Natural killer cell (primary cell): ENCODE results near the gene TMEM120B. TPM values are rescaled to one million over a fixed set of nuclear protein-coding genes. Genes with fewer than 3 reads are reported as not detected.

Experiments used
- ATAC-seq, 3 donors: fragments of 150-1000 bp in 2 of 3; fragments of 200-7000 bp in 1 of 3; cut with Tn5 transposase; 1 replicate in 1 of 3; 2 replicates in 2 of 3; pipeline ENCODE4 v1.10.0; 2021; ENCODE audit warnings: mild to moderate bottlenecking in 2 of 3, moderate library complexity in 2 of 3
- DNase-seq, 2 donors: peaks; one replicate each; pipeline versions ENCODE4 v3.0.0 to v3.0.0-alpha.2; 2013 to 2021; ENCODE audit warnings: mixed read lengths in 1 of 2
- H3K27ac ChIP-seq: one replicate; pipeline ENCODE4 v1.5.1; 2013; ENCODE audit warnings: mild to moderate bottlenecking, low read length
- H3K27me3 ChIP-seq: one replicate; pipeline ENCODE4 v1.6.1; 2013; ENCODE audit warnings: low read length; ENCODE audit not compliant: control insufficient read depth, insufficient read depth
- H3K36me3 ChIP-seq: one replicate; pipeline ENCODE4 v1.6.1; 2013; ENCODE audit warnings: low read length; ENCODE audit not compliant: control insufficient read depth, insufficient read depth
- H3K4me1 ChIP-seq: one replicate; pipeline ENCODE4 v1.6.1; 2013; ENCODE audit warnings: low read length; ENCODE audit not compliant: control insufficient read depth, insufficient read depth
- H3K4me3 ChIP-seq: one replicate; pipeline ENCODE4 v1.5.1; 2013; ENCODE audit warnings: low read length
- H3K9me3 ChIP-seq: one replicate; pipeline ENCODE4 v1.6.1; 2013; ENCODE audit warnings: low read length; ENCODE audit not compliant: control insufficient read depth, insufficient read depth
- H3K27ac Mint-ChIP-seq, 2 donors: one replicate each; pipeline ENCODE4 v1.8.0; 2022; ENCODE audit warnings: mild to moderate bottlenecking in 2 of 2, mixed read lengths in 2 of 2, moderate library complexity in 1 of 2
- H3K27me3 Mint-ChIP-seq, 2 donors: one replicate each; pipeline ENCODE4 v1.8.0; 2022; ENCODE audit warnings: low read depth in 2 of 2, mixed read lengths in 2 of 2
- H3K36me3 Mint-ChIP-seq: one replicate; pipeline ENCODE4 v1.8.0; 2022; ENCODE audit warnings: mixed read lengths
- H3K4me1 Mint-ChIP-seq, 2 donors: one replicate each; pipeline ENCODE4 v1.8.0; 2022; ENCODE audit warnings: mixed read lengths in 2 of 2
- H3K4me3 Mint-ChIP-seq: one replicate; pipeline ENCODE4 v1.8.0; 2022; ENCODE audit warnings: mild to moderate bottlenecking, moderate library complexity, mixed read lengths
- H3K9me3 Mint-ChIP-seq, 2 donors: one replicate each; pipeline ENCODE4 v1.8.0; 2022; ENCODE audit warnings: mixed read lengths in 2 of 2
- WGBS: methylation state at CpG from one replicate; pipeline ENCODE4 v1.1.7; 2013; ENCODE audit warnings: missing lambda C conversion rate; ENCODE audit not compliant: insufficient coverage; 5-methylcytosine and 5-hydroxymethylcytosine counted together
- intact Hi-C: fragments of 100-400 bp; cut with micrococcal nuclease; formaldehyde crosslinking; loops from one replicate; pipeline ENCODE4 v1.14.2; 2022
- total RNA-seq, 4 donors: library from RNA; stranded (reverse); fragments of 120-200 nt in 1 of 4; gene quantifications; one replicate each; pipeline versions ENCODE4 v1.2.3 to v1.2.4, GENCODE V29; 2013 to 2022
- TF ChIP-seq, protein P1 (sequence below): fragments of 200-600 bp; IDR thresholded peaks from one replicate; pipeline ENCODE4 v1.8.0; 2022; ENCODE audit warnings: antibody characterized with exemption

The TMEM120B gene
- total RNA-seq, 3 donors from 2014 or later (not counting 1 experiment from before 2014, with no cell fraction given) = 6.3 to 8.4 (median 7.9) TPM

DNA sequence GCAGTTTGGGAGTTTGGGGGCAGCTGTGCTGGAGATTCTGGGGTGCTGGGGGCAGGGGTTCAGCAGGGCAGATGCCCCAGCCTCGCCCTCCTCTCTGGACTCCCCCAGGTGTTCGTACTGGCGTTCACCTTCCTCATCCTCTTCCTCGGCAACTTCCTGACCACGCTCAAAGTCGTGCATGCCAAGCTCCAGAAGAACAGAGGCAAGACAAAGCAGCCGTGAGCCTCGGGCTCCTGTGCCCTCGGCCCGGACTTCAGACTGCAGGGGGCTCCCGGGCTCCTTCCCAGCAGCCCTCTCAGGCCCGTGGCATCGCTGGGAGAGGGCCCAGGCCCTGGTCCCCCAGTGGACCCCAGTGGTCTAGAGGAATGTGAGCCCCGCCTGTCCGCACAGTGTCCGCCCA, 62.9 kb downstream of the TMEM120B start:
- H3K4me1 Mint-ChIP-seq = peaks cover 7 to 20% of the 10 kb centered on the region in 2 donors
- peaks cover 27% of the 10 kb centered on the region for H3K36me3 ChIP-seq
- peaks cover 24% of the 10 kb centered on the region for H3K4me1 ChIP-seq
- no peaks in the 10 kb centered on the region for H3K9me3 ChIP-seq
- intact Hi-C loops = loop anchor here (5.0 kb wide), 1 partner anchor 37 kb away; no protein-coding TSS in a partner anchor
- no peak overlapping the region for H3K27ac ChIP-seq
- no peak overlapping the region for H3K4me3 ChIP-seq
- H3K9me3 Mint-ChIP-seq = no peaks in the 10 kb centered on the region
- DNase-seq (no peak), ATAC-seq (no peak)
- no peak overlapping the region for H3K27ac Mint-ChIP-seq
- TF ChIP-seq, protein P1, sequence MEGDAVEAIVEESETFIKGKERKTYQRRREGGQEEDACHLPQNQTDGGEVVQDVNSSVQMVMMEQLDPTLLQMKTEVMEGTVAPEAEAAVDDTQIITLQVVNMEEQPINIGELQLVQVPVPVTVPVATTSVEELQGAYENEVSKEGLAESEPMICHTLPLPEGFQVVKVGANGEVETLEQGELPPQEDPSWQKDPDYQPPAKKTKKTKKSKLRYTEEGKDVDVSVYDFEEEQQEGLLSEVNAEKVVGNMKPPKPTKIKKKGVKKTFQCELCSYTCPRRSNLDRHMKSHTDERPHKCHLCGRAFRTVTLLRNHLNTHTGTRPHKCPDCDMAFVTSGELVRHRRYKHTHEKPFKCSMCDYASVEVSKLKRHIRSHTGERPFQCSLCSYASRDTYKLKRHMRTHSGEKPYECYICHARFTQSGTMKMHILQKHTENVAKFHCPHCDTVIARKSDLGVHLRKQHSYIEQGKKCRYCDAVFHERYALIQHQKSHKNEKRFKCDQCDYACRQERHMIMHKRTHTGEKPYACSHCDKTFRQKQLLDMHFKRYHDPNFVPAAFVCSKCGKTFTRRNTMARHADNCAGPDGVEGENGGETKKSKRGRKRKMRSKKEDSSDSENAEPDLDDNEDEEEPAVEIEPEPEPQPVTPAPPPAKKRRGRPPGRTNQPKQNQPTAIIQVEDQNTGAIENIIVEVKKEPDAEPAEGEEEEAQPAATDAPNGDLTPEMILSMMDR = no peak
- 84% methylated on average over 16 of the region's 16 CpGs for WGBS
- no peaks in the 10 kb centered on the region for H3K27me3 Mint-ChIP-seq
- H3K36me3 Mint-ChIP-seq = no peaks in the 10 kb centered on the region
- H3K4me3 Mint-ChIP-seq = peak overlapping the region; percentile 28
- no peaks in the 10 kb centered on the region for H3K27me3 ChIP-seq

DNA sequence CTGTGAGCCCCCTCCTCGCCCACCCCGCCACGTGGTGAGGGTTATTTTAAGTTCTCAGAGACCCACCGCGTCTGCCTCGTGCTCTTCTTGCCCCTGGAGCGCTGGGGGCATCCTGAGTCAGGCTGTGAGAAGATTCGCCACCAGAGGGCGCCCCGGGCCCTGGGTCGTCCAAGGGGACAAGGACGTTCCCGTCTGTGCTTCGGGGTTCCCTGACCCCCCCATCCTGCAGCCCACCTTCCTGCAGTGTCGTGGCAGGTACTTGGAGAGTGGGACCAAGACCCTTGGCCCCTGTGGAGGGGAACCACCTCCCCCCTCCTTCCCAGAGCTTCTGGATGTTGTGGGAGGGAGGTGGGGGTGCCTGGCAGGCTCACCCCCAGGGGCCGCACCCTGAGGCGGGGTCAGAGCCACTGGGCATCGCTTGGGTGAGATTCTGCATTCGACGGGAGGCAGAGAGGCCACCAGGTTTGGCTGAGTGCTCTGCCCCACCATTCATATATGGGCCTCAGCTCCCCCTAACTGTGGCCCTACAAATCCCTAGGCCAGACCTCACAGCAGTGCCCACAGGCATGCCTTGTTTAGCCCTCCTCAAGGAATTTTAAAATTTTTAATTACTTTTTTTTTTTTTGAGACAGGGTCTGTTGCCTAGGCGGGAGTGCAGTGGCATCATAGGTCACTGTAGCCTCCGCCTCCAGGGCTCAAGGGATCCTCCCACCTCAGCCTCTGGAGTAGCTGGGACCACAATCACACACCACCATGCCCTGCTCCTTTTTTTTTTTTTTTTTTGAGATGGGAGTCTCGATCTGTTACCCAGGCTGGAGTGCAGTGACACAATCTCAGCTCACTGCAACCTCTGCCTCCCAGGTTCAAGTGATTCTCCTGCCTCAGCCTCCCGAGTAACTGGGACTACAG, 63.9 kb downstream of the TMEM120B start:
- WGBS = 26% methylated on average over 23 of the region's 24 CpGs
- peaks cover 33% of the 10 kb centered on the region for H3K4me1 ChIP-seq
- no peak overlapping the region for H3K4me3 ChIP-seq
- H3K36me3 ChIP-seq = peaks cover 36% of the 10 kb centered on the region
- H3K4me1 Mint-ChIP-seq = peaks cover 11 to 27% of the 10 kb centered on the region in 2 donors
- no peaks in the 10 kb centered on the region for H3K9me3 Mint-ChIP-seq
- no peaks in the 10 kb centered on the region for H3K36me3 Mint-ChIP-seq
- no peak overlapping the region for H3K4me3 Mint-ChIP-seq
- ATAC-seq = peak; percentile 73 to 83 (median 75)
- H3K9me3 ChIP-seq = no peaks in the 10 kb centered on the region
- TF ChIP-seq, protein P1 = peak; percentile 85
- intact Hi-C loops = loop anchor here (1.0 to 5.0 kb wide), 2 partner anchors 18 to 36 kb away; no protein-coding TSS in a partner anchor
- no peaks in the 10 kb centered on the region for H3K27me3 ChIP-seq
- H3K27ac ChIP-seq = peak overlapping the region; percentile 3
- H3K27me3 Mint-ChIP-seq = no peaks in the 10 kb centered on the region
- H3K27ac Mint-ChIP-seq = peak overlapping the region; percentile 58 to 67
- DNase-seq = peak; percentile 93 to 94

DNA sequence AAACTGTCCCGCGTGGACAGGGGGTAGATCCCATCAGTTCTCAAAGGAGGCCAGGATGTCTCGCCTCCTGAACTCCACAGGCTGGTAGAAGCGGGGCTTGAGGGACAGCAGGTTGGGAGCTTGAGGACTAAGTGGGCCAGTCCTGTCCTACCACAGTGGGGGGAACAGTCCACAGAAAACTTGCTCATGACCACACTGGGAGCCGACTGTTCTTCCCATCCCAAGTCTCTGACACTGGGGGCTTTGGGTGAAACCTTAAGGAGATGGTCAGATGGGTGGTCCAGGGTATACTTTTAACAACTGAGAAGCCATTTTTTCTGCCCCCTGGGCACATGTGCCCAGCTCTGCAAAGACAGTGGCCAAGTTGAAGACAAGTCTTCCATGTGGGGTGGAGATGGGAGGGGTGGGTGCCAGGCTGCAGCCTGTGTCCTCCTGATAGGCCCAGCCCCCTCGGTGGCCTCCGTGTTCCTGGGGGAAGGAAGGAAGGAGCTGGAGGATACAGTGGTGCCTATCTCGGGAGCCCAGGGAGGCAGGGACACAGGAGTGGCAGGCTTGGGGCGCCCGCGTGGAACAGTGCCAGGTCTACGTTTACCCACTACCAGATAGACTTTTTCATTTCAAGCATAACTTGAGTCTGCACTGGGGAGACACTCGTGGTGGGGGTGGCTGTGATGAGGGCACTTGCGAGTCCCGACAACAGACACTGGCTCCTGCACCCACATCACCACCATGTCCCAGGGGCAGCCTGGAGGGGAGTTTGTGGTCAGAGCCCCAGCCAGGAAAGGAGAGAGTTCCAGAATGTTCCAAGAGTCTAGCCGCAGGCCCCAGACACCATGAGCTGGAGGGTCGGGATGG, 66.2 kb downstream of the TMEM120B start:
- Histone ChIP-seq H3K27me3 (no peaks in the 10 kb centered on the region), H3K4me3 (no peak overlapping the region), H3K4me1 (peaks cover 48% of the 10 kb centered on the region), H3K9me3 (no peaks in the 10 kb centered on the region), H3K27ac (no peak overlapping the region), H3K36me3 (peaks cover 39% of the 10 kb centered on the region)
- DNase-seq (peak in 1 of 2 donors; percentile 11), ATAC-seq (no peak)
- Mint-ChIP-seq H3K4me3 (no peak overlapping the region), H3K4me1 (peaks cover 24 to 45% of the 10 kb centered on the region in 2 donors), H3K27ac (peak overlapping the region; percentile 75 to 100), H3K36me3 (no peaks in the 10 kb centered on the region), H3K9me3 (no peaks in the 10 kb centered on the region), H3K27me3 (no peaks in the 10 kb centered on the region)
- intact Hi-C loops = loop anchor here (5.0 kb wide), 1 partner anchor 34 kb away; no protein-coding TSS in a partner anchor
- 82% methylated on average over 17 of the region's 17 CpGs for WGBS
- TF ChIP-seq, protein P1 = no peak
